Progenitor cell of endocrine pancreas (in vitro differentiated cells): ENCODE results near the gene LPP. TPM values are rescaled to one million over a fixed set of nuclear protein-coding genes. Genes with fewer than 3 reads are reported as not detected.

ENCODE experiments used
- DNase-seq: peaks from one replicate; pipeline ENCODE4 v3.0.0; 2021; ENCODE audit warnings: low spot score; ENCODE audit not compliant: unreplicated experiment
- H3K27ac Mint-ChIP-seq: 2 replicates; pipeline ENCODE4 v1.8.0; 2021; ENCODE audit warnings: mild to moderate bottlenecking, moderate library complexity, mixed read lengths
- H3K27me3 Mint-ChIP-seq: 2 replicates; pipeline ENCODE4 v1.8.0; 2021; ENCODE audit warnings: mixed read lengths
- H3K36me3 Mint-ChIP-seq: 2 replicates; pipeline ENCODE4 v1.8.0; 2022; ENCODE audit warnings: mixed read lengths; ENCODE audit not compliant: insufficient read depth
- H3K4me1 Mint-ChIP-seq: 2 replicates; pipeline ENCODE4 v1.8.0; 2021; ENCODE audit warnings: low read depth, mixed read lengths
- H3K4me3 Mint-ChIP-seq: 2 replicates; pipeline ENCODE4 v1.8.0; 2021; ENCODE audit warnings: low read depth, mild to moderate bottlenecking, moderate library complexity, mixed read lengths
- H3K9me3 Mint-ChIP-seq: 2 replicates; pipeline ENCODE4 v1.8.0; 2021; ENCODE audit warnings: low read depth, mixed read lengths
- CTCF ChIP-seq: fragments of 200-600 bp; sonication (generic); IDR thresholded peaks from one replicate; pipeline ENCODE4 v1.5.0; 2021; ENCODE audit warnings: antibody characterized with exemption, mild to moderate bottlenecking; ENCODE audit not compliant: unreplicated experiment
- total RNA-seq: library from RNA; stranded (reverse); gene quantifications from 2 replicates; pipeline ENCODE4 v1.2.1, GENCODE V29; 2021

Gene LPP
- total RNA-seq, 1 donor from 2014 or later: 131 TPM

GRCh38 chr3:188123170-188123905 lies 30.6 kb upstream of the LPP start:
- Mint-ChIP-seq H3K4me3 (no peak overlapping the region), H3K4me1 (peaks cover 15% of the 10 kb centered on the region)

GRCh38 chr3:188124184-188124583 lies 29.8 kb upstream of the LPP start:
- peaks cover 12% of the 10 kb centered on the region for H3K27me3 Mint-ChIP-seq
- no peak overlapping the region for H3K27ac Mint-ChIP-seq
- no peaks in the 10 kb centered on the region for H3K9me3 Mint-ChIP-seq
- DNase-seq: no peak
- no peaks in the 10 kb centered on the region for H3K36me3 Mint-ChIP-seq
- H3K4me1 Mint-ChIP-seq: peaks cover 16% of the 10 kb centered on the region
- no peak overlapping the region for H3K4me3 Mint-ChIP-seq
- TF ChIP-seq CTCF: no peak

More at GRCh38 chr3:188123170-188123905, 30.6 kb upstream of the LPP start:
- no peak overlapping the region for H3K27ac Mint-ChIP-seq
- no peak for TF ChIP-seq CTCF
- H3K27me3 Mint-ChIP-seq: peaks cover 18% of the 10 kb centered on the region
- no peak for DNase-seq
- H3K9me3 Mint-ChIP-seq: no peaks in the 10 kb centered on the region
- H3K36me3 Mint-ChIP-seq: no peaks in the 10 kb centered on the region

- peaks cover 5% of the 10 kb centered on the region for H3K27me3 Mint-ChIP-seq
- H3K27ac Mint-ChIP-seq: no peak overlapping the region
- peaks cover 16% of the 10 kb centered on the region for H3K4me1 Mint-ChIP-seq
- H3K36me3 Mint-ChIP-seq: no peaks in the 10 kb centered on the region
- no peak overlapping the region for H3K4me3 Mint-ChIP-seq
- H3K9me3 Mint-ChIP-seq: no peaks in the 10 kb centered on the region
- DNase-seq: no peak
- no peak for TF ChIP-seq CTCF
Observed at GRCh38 chr3:188125076-188125475, 28.9 kb upstream of the LPP start.

GRCh38 chr3:188126276-188126675 lies 27.7 kb upstream of the LPP start:
- Mint-ChIP-seq H3K36me3 (no peaks in the 10 kb centered on the region), H3K27ac (no peak overlapping the region), H3K9me3 (no peaks in the 10 kb centered on the region), H3K27me3 (no peaks in the 10 kb centered on the region), H3K4me3 (no peak overlapping the region), H3K4me1 (peaks cover 16% of the 10 kb centered on the region)
- DNase-seq: no peak
- no peak for TF ChIP-seq CTCF

- H3K27me3 Mint-ChIP-seq: no peaks in the 10 kb centered on the region
- H3K36me3 Mint-ChIP-seq: no peaks in the 10 kb centered on the region
- H3K4me3 Mint-ChIP-seq: no peak overlapping the region
- TF ChIP-seq CTCF: no peak
- no peaks in the 10 kb centered on the region for H3K9me3 Mint-ChIP-seq
- DNase-seq: no peak
- peaks cover 16% of the 10 kb centered on the region for H3K4me1 Mint-ChIP-seq
- H3K27ac Mint-ChIP-seq: no peak overlapping the region
Observed at GRCh38 chr3:188126934-188127333, 27.0 kb upstream of the LPP start.
